HepG2 (cell line): ENCODE results near the gene OR6S1. TPM values are rescaled to one million over a fixed set of nuclear protein-coding genes. Genes with fewer than 3 reads are reported as not detected.

Source experiments
- ATAC-seq: fragments of 200-7000 bp; cut with Tn5 transposase; 3 replicates; pipeline ENCODE4 v1.9.1; 2020; ENCODE audit warnings: mild to moderate bottlenecking, moderate library complexity
- BruUV-seq: library from RNA; stranded (reverse); fragments of 400-500 nt; replicated peaks from 2 replicates; lab custom pipeline; 2021; lab: Mats Ljungman, UMichigan
- CTCF ChIA-PET: fragments of 300-600 bp; formaldehyde crosslinking; extraction: SDS; loops from one replicate; lab custom pipeline; 2021; ENCODE audit warnings: low total read pairs, inconsistent platforms, low intra/inter-chr PET ratio; lab: Yijun Ruan, JAX
- POLR2A ChIA-PET: fragments of 350-600 bp; sonication (Branson Sonifier 250); formaldehyde crosslinking; loops from one replicate; lab custom pipeline; 2020; ENCODE audit warnings: antibody characterized with exemption, inconsistent platforms; lab: Yijun Ruan, JAX
- DNase-seq: peaks from one replicate; pipeline ENCODE4 v3.0.0-alpha.2; 2015; ENCODE audit warnings: low spot score
- FAIRE-seq: peaks from 3 replicates; lab custom pipeline; 2011; peaks lifted over from hg19 to GRCh38; lab: Jason Lieb, UNC
- H2AFZ ChIP-seq: one replicate; pipeline ENCODE4 v1.6.1; 2011; ENCODE audit warnings: low read length, inconsistent platforms
- H3K27ac ChIP-seq: fragments of 300-600 bp; 3 replicates; pipeline ENCODE4 v1.8.0; 2011; ENCODE audit warnings: mixed run types, mild to moderate bottlenecking, mixed read lengths, low read length, inconsistent platforms; ENCODE audit not compliant: insufficient read depth; ENCODE audit errors: extremely low read length
- H3K27me3 ChIP-seq, 2 experiments: fragments of 200-600 bp in 1 of 2; 2 replicates in 1 of 2; 3 replicates in 1 of 2; pipeline versions ENCODE4 v1.6.0 to v1.8.0; 2011; ENCODE audit warnings: low read length in 2 of 2, mild to moderate bottlenecking in 2 of 2, moderate library complexity in 2 of 2, inconsistent platforms in 1 of 2; ENCODE audit not compliant: insufficient read depth in 2 of 2, control insufficient read depth in 1 of 2
- H3K36me3 ChIP-seq, 2 experiments: fragments of 200-600 bp in 1 of 2; replicated peaks in 1 of 2; 2 replicates in 1 of 2; 3 replicates in 1 of 2; pipeline versions ENCODE4 v1.5.1 to v1.8.0; 2011; ENCODE audit warnings: low read length in 2 of 2, inconsistent platforms in 1 of 2; ENCODE audit not compliant: insufficient read depth in 2 of 2, control insufficient read depth in 1 of 2
- H3K4me1 ChIP-seq: 2 replicates; pipeline ENCODE4 v1.5.1; 2012; ENCODE audit warnings: low read length, inconsistent platforms; ENCODE audit not compliant: insufficient read depth
- H3K4me2 ChIP-seq: 2 replicates; pipeline ENCODE4 v1.6.0; 2011; ENCODE audit warnings: low read depth, low read length, inconsistent platforms
- H3K4me3 ChIP-seq, 3 experiments: fragments of 200-600 bp in 1 of 3; sonication (generic), shearing (Covaris generic) in 1 of 3; replicated peaks in 1 of 3; 2 replicates each; pipeline ENCODE4 v1.5.1; 2011 to 2016; ENCODE audit warnings: low read length in 3 of 3, inconsistent platforms in 2 of 3, low read depth in 2 of 3, mild to moderate bottlenecking in 2 of 3, control low read depth in 1 of 3, mixed read lengths in 1 of 3; ENCODE audit not compliant: insufficient read depth in 1 of 3
- H3K79me2 ChIP-seq: one replicate; pipeline ENCODE4 v1.6.1; 2011; ENCODE audit warnings: low read length, inconsistent platforms; ENCODE audit not compliant: insufficient read depth
- H3K9ac ChIP-seq: 2 replicates; pipeline ENCODE4 v1.6.0; 2011; ENCODE audit warnings: mild to moderate bottlenecking, low read depth, low read length, inconsistent platforms; ENCODE audit not compliant: insufficient read depth
- H3K9me3 ChIP-seq: 2 replicates; pipeline ENCODE4 v1.5.1; 2012; ENCODE audit warnings: mild to moderate bottlenecking, low read length
- H4K20me1 ChIP-seq: 2 replicates; pipeline ENCODE4 v1.6.0; 2011; ENCODE audit warnings: inconsistent platforms, mild to moderate bottlenecking, low read length, moderate library complexity; ENCODE audit not compliant: insufficient read depth
- ELF3 ChIP-seq: IDR thresholded peaks from 2 replicates; pipeline ENCODE4 v1.6.1; 2016; ENCODE audit warnings: missing genetic modification reagents, missing compliant biosample characterization
- FOSL2 ChIP-seq: sonication (generic); formaldehyde crosslinking; IDR thresholded peaks from 2 replicates; pipeline ENCODE4 v1.4.0; 2020; ENCODE audit warnings: missing genetic modification reagents
- KDM3A ChIP-seq: IDR thresholded peaks from 2 replicates; pipeline ENCODE4 v1.6.1; 2018; ENCODE audit warnings: low read depth, missing compliant biosample characterization
- RAD21 ChIP-seq: fragments of 450-650 bp; formaldehyde crosslinking; IDR thresholded peaks from 2 replicates; pipeline ENCODE4 v1.5.0; 2020; ENCODE audit warnings: mild to moderate bottlenecking
- STAG1 ChIP-seq: sonication (generic); formaldehyde crosslinking; IDR thresholded peaks from 2 replicates; pipeline ENCODE4 v1.4.0; 2020; ENCODE audit warnings: missing genetic modification reagents
- TAF15 ChIP-seq: fragments of 200-400 bp; formaldehyde crosslinking; IDR thresholded peaks from one replicate; pipeline ENCODE4 v1.6.1; 2018; ENCODE audit warnings: mild to moderate bottlenecking, low read depth, low read length; ENCODE audit not compliant: poor library complexity, severe bottlenecking
- TARDBP ChIP-seq: sonication (generic); formaldehyde crosslinking; IDR thresholded peaks from 2 replicates; pipeline ENCODE4 v1.8.0; 2022; ENCODE audit warnings: mild to moderate bottlenecking, missing genetic modification reagents
- TP53 ChIP-seq: sonication (generic); formaldehyde crosslinking; conservative IDR thresholded peaks from 2 replicates; pipeline ENCODE4 v1.4.0; 2020; ENCODE audit warnings: missing genetic modification reagents
- ZKSCAN1 ChIP-seq: fragments of 150-350 bp; IDR thresholded peaks from 2 replicates; pipeline ENCODE4 v1.6.1; 2014; ENCODE audit warnings: low read length
- WGBS: methylation state at CpG from one replicate; pipeline ENCODE4 v1.1.6; 2017; ENCODE audit warnings: low lambda C conversion rate; 5-methylcytosine and 5-hydroxymethylcytosine counted together
- in situ Hi-C: cut with HindIII; loops from 2 replicates; pipeline ENCODE4 v1.10.0; 2017; ENCODE audit warnings: low pct_unique_long_range_greater_than_20kb; ENCODE audit not compliant: extremely low pct_ligation_motif_present
- intact Hi-C: fragments of 100-400 bp; cut with micrococcal nuclease; formaldehyde crosslinking; loops from one replicate; pipeline ENCODE4 v1.10.0; 2022; ENCODE audit not compliant: unreplicated experiment
- polyA plus RNA-seq, 8 experiments: library from polyadenylated mRNA; depleted of rRNA in 3 of 8; stranded (reverse) in 7 of 8; unstranded in 1 of 8; fragments of >200 nt; fragmentation: Illumina TruSeq in 4 of 8; extraction: Trizol in 4 of 8; gene quantifications; 2 replicates each; pipeline versions ENCODE4 v1.2.1 to v1.2.3, GENCODE V29; 2011 to 2016; ENCODE audit warnings: low read depth in 4 of 8, missing spikeins in 1 of 8, mixed read lengths in 1 of 8; ENCODE audit not compliant: insufficient read depth in 1 of 8
- total RNA-seq, 5 experiments: library from RNA; depleted of rRNA; stranded (reverse); fragments of >200 nt; fragmentation: Illumina TruSeq; extraction: Trizol; gene quantifications; 2 replicates each; pipeline ENCODE4 v1.2.3, GENCODE V29; 2016; ENCODE audit warnings: low read depth in 1 of 5
- TF ChIP-seq, protein P1 (sequence below): sonication (generic); formaldehyde crosslinking; IDR thresholded peaks from 2 replicates; pipeline ENCODE4 v1.4.0; 2020; ENCODE audit warnings: missing genetic modification reagents
- TF ChIP-seq, protein P2 (sequence below): sonication (generic); formaldehyde crosslinking; IDR thresholded peaks from 2 replicates; pipeline ENCODE4 v1.5.0; 2020; ENCODE audit warnings: mild to moderate bottlenecking, missing genetic modification reagents, moderate library complexity
- TF ChIP-seq, protein P3 (sequence below): sonication (generic); formaldehyde crosslinking; IDR thresholded peaks from 2 replicates; pipeline ENCODE4 v1.5.1; 2020; ENCODE audit warnings: mild to moderate bottlenecking, missing genetic modification reagents, moderate library complexity

OR6S1 gene
- total and polyA plus RNA-seq, 2 of the 13 experiments (the other 11 are each of a cell fraction or from before 2014, with no cell fraction given): 0.09 TPM; not detected in 1

DNA sequence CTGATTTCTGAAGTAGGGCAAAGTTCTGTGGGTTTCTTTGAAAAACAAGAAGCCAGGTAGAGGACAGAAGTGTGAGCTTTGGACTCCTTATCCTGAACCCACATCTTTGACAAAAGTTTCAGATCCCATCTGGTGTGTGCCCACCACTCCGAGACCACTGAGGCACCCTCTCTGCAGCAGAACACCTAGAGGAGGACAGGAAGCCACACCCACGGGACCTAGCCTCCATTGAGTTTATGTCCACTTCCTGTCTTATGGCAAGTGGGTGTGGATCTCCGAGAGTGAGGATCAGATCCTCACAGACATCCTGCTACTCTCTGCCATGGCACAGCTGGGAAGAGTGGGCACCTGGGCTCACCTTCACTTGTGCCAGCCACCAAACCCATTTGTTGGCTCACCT lies 16.8 kb upstream of the OR6S1 start (continued):
- TF ChIP-seq, protein P1, sequence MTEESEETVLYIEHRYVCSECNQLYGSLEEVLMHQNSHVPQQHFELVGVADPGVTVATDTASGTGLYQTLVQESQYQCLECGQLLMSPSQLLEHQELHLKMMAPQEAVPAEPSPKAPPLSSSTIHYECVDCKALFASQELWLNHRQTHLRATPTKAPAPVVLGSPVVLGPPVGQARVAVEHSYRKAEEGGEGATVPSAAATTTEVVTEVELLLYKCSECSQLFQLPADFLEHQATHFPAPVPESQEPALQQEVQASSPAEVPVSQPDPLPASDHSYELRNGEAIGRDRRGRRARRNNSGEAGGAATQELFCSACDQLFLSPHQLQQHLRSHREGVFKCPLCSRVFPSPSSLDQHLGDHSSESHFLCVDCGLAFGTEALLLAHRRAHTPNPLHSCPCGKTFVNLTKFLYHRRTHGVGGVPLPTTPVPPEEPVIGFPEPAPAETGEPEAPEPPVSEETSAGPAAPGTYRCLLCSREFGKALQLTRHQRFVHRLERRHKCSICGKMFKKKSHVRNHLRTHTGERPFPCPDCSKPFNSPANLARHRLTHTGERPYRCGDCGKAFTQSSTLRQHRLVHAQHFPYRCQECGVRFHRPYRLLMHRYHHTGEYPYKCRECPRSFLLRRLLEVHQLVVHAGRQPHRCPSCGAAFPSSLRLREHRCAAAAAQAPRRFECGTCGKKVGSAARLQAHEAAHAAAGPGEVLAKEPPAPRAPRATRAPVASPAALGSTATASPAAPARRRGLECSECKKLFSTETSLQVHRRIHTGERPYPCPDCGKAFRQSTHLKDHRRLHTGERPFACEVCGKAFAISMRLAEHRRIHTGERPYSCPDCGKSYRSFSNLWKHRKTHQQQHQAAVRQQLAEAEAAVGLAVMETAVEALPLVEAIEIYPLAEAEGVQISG (CRISPR knock-in tag): no peak
- TF ChIP-seq KDM3A (CRISPR knock-in tag): no peak

DNA sequence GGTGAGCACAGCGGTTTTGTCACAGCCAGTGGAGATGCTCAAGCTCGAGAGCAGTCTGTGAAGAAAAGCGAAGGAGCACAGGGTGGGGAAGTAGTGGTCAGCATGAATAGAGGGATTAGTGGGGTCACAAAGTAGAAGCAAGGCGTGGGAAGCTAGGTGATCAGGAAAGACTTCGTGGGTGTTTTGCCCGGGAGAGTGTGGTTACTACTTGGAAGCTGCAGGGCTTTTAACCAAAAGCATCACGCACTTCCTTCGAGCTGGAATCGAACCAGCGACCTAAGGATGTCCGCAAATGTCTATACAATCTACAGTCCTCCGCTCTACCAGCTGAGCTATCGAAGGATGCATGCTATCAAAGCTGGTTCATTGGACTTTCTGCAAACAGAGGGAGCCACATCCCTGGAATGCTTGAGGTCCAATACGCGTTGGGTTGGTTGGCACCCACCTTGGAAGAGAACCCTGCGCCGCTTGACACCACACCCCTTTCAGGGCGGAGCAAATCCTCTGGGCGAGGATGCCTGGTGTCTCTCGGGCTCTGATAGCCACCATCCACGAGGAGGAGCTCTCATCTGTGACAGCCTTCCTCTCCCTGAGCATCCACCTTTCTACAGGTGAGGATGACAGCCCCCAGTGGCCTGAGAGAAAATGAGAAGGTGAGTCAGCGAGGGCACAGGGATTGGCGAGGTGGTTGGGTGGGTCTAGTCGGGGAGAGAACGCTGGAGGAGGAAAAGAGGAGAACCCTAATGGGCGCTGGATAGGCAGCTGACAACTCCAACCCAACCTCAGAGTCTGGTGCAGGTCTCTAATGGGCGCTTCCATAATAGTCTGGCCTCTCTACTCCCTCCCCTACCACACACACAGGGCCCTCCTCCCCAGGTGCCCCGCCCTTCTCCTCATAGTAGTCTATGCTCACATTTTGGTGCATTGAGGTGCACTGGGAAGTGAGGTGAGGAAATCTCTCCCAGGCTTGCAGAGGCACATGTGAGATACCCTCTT lies 16.0 kb upstream of the OR6S1 start:
- ChIA-PET POLR2A (interaction anchor here (1.2 to 2.5 kb wide), 3 partner anchors 24 to 39 kb away, joined by 3 to 9 read pairs (median 5); no protein-coding TSS in a partner anchor), CTCF (interaction anchor here (1.5 kb wide), 1 partner anchor 34 kb away, joined by 9 read pairs; no protein-coding TSS in a partner anchor)
- H3K27me3 ChIP-seq: peaks cover 0 to 23% of the 10 kb centered on the region in 2 experiments; a peak in 3 of 5 replicates
- no peak overlapping the region for H2AFZ ChIP-seq
- no peak overlapping the region for H3K9ac ChIP-seq
- no TSS peak for BruUV-seq
- WGBS: 40% methylated on average over 28 of the region's 28 CpGs
- no peak overlapping the region for H3K4me3 ChIP-seq
- intact Hi-C loops (loop anchor here (2.0 kb wide), 2 partner anchors 25 to 197 kb away; no protein-coding TSS in a partner anchor), in situ Hi-C loops (loop anchor here (5.0 kb wide), 1 partner anchor 35 kb away; no protein-coding TSS in a partner anchor)
- no peaks in the 10 kb centered on the region for H3K9me3 ChIP-seq
- DNase-seq (peak; percentile 56), FAIRE-seq (peak; percentile 28), ATAC-seq (peak; percentile 63)
- H3K4me2 ChIP-seq: no peak overlapping the region
- peaks cover 65% of the 10 kb centered on the region for H3K4me1 ChIP-seq
- no peaks in the 10 kb centered on the region for H4K20me1 ChIP-seq
- no peak overlapping the region for H3K27ac ChIP-seq
- no peaks in the 10 kb centered on the region for H3K36me3 ChIP-seq
- H3K79me2 ChIP-seq: no peaks in the 10 kb centered on the region
- TF ChIP-seq, protein P2, sequence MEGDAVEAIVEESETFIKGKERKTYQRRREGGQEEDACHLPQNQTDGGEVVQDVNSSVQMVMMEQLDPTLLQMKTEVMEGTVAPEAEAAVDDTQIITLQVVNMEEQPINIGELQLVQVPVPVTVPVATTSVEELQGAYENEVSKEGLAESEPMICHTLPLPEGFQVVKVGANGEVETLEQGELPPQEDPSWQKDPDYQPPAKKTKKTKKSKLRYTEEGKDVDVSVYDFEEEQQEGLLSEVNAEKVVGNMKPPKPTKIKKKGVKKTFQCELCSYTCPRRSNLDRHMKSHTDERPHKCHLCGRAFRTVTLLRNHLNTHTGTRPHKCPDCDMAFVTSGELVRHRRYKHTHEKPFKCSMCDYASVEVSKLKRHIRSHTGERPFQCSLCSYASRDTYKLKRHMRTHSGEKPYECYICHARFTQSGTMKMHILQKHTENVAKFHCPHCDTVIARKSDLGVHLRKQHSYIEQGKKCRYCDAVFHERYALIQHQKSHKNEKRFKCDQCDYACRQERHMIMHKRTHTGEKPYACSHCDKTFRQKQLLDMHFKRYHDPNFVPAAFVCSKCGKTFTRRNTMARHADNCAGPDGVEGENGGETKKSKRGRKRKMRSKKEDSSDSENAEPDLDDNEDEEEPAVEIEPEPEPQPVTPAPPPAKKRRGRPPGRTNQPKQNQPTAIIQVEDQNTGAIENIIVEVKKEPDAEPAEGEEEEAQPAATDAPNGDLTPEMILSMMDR (CRISPR knock-in tag): peak; percentile 62
- TF ChIP-seq STAG1 (CRISPR knock-in tag) (peak; percentile 55), TAF15 (no peak), ZKSCAN1 (no peak), FOSL2 (peak; percentile 29; the same call in 1 of the 2 replicates), TARDBP (CRISPR knock-in tag) (0 out of 2 replicates have a peak, but pooled peaks have one; percentile 16), RAD21 (CRISPR knock-in tag) (0 out of 2 replicates have a peak, but pooled peaks have one; percentile 40), TP53 (CRISPR knock-in tag) (no peak), ELF3 (CRISPR knock-in tag) (no peak)
- TF ChIP-seq, protein P3, sequence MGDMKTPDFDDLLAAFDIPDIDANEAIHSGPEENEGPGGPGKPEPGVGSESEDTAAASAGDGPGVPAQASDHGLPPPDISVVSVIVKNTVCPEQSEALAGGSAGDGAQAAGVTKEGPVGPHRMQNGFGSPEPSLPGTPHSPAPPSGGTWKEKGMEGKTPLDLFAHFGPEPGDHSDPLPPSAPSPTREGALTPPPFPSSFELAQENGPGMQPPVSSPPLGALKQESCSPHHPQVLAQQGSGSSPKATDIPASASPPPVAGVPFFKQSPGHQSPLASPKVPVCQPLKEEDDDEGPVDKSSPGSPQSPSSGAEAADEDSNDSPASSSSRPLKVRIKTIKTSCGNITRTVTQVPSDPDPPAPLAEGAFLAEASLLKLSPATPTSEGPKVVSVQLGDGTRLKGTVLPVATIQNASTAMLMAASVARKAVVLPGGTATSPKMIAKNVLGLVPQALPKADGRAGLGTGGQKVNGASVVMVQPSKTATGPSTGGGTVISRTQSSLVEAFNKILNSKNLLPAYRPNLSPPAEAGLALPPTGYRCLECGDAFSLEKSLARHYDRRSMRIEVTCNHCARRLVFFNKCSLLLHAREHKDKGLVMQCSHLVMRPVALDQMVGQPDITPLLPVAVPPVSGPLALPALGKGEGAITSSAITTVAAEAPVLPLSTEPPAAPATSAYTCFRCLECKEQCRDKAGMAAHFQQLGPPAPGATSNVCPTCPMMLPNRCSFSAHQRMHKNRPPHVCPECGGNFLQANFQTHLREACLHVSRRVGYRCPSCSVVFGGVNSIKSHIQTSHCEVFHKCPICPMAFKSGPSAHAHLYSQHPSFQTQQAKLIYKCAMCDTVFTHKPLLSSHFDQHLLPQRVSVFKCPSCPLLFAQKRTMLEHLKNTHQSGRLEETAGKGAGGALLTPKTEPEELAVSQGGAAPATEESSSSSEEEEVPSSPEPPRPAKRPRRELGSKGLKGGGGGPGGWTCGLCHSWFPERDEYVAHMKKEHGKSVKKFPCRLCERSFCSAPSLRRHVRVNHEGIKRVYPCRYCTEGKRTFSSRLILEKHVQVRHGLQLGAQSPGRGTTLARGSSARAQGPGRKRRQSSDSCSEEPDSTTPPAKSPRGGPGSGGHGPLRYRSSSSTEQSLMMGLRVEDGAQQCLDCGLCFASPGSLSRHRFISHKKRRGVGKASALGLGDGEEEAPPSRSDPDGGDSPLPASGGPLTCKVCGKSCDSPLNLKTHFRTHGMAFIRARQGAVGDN (CRISPR knock-in tag): no peak
